GM19043 (cell line): ENCODE measurements around the gene RANBP1.

Experiments
- ATAC-seq: cut with Tn5 transposase; IDR thresholded peaks from one replicate; pipeline ENCODE4 v1.9.1; 2021; ENCODE audit warnings: low read depth; ENCODE audit not compliant: unreplicated experiment

RANBP1 gene

GRCh38 chr22:20087319-20088262 lies 28.3 kb upstream of the RANBP1 start:
- ATAC-seq: no peak

- ATAC-seq: no peak
Observed at GRCh38 chr22:20088263-20088648, 27.6 kb upstream of the RANBP1 start.

- no peak for ATAC-seq
Observed at GRCh38 chr22:20089226-20089976, 26.5 kb upstream of the RANBP1 start.

- no peak for ATAC-seq
Observed at GRCh38 chr22:20089977-20090729, 25.8 kb upstream of the RANBP1 start.

- no peak for ATAC-seq
Observed at GRCh38 chr22:20090730-20091240, 25.1 kb upstream of the RANBP1 start.

- ATAC-seq: no peak
Observed at GRCh38 chr22:20091690-20092476, 24.0 kb upstream of the RANBP1 start.

GRCh38 chr22:20092477-20092854 lies 23.4 kb upstream of the RANBP1 start:
- no peak for ATAC-seq

- no peak for ATAC-seq
Observed at GRCh38 chr22:20093418-20094196, 22.3 kb upstream of the RANBP1 start.

GRCh38 chr22:20094197-20094807 lies 21.6 kb upstream of the RANBP1 start:
- no peak for ATAC-seq

GRCh38 chr22:20095521-20095920 lies 20.4 kb upstream of the RANBP1 start:
- ATAC-seq: no peak

- no peak for ATAC-seq
Observed at GRCh38 chr22:20096574-20097420, 19.1 kb upstream of the RANBP1 start.

- ATAC-seq: no peak
Observed at GRCh38 chr22:20099099-20099711, 16.7 kb upstream of the RANBP1 start.

GRCh38 chr22:20101638-20102037 lies 14.3 kb upstream of the RANBP1 start:
- no peak for ATAC-seq

- ATAC-seq: no peak
Observed at GRCh38 chr22:20102203-20102780, 13.6 kb upstream of the RANBP1 start.

- no peak for ATAC-seq
Observed at GRCh38 chr22:20105456-20106204, 10.3 kb upstream of the RANBP1 start.

GRCh38 chr22:20106205-20106848 lies 9.6 kb upstream of the RANBP1 start:
- ATAC-seq: no peak
